A549 (cell line): ENCODE data around the gene MIPOL1. TPM values are rescaled to one million over a fixed set of nuclear protein-coding genes. Genes with fewer than 3 reads are reported as not detected.

Experiments used
- ATAC-seq, 2 experiments: fragments of 200-7000 bp in 1 of 2; fragments of >200 bp in 1 of 2; cut with Nextera tagmentation in 1 of 2; cut with Tn5 transposase in 1 of 2; 3 replicates each; pipeline versions ENCODE4 v1.8.0 to v1.9.1; 2018 to 2020; ENCODE audit warnings: mild to moderate bottlenecking in 1 of 2, moderate library complexity in 1 of 2
- CTCF ChIA-PET: fragments of 300-600 bp; sonication (Branson Sonifier 250); formaldehyde crosslinking; extraction: SDS; loops from one replicate; lab custom pipeline; 2021; ENCODE audit warnings: antibody characterized with exemption, inconsistent platforms; lab: Yijun Ruan, JAX
- POLR2A ChIA-PET: fragments of 350-600 bp; formaldehyde crosslinking; extraction: SDS; loops from one replicate; lab custom pipeline; 2021; ENCODE audit warnings: antibody characterized with exemption, inconsistent platforms; lab: Yijun Ruan, JAX
- DNase-seq, 2 experiments: peaks; one replicate each; pipeline versions ENCODE4 v3.0.0 to v3.0.0-alpha.2; 2011 to 2016; ENCODE audit warnings: low read depth in 1 of 2, low spot score in 1 of 2
- FAIRE-seq: peaks from 2 replicates; lab custom pipeline; 2011; peaks lifted over from hg19 to GRCh38; lab: Jason Lieb, UNC
- H3K27ac ChIP-seq, 2 experiments: fragments of >200 bp; sonication (Bioruptor Twin); formaldehyde crosslinking; 3 replicates each; pipeline ENCODE4 v1.5.1; 2016 to 2017
- H3K4me1 ChIP-seq: fragments of >200 bp; sonication (Bioruptor Twin); formaldehyde crosslinking; 3 replicates; pipeline ENCODE4 v1.6.1; 2016
- H3K4me2 ChIP-seq: fragments of >200 bp; sonication (Bioruptor Twin); formaldehyde crosslinking; 3 replicates; pipeline ENCODE4 v1.6.1; 2016
- H3K4me3 ChIP-seq: fragments of >200 bp; sonication (Bioruptor Twin); formaldehyde crosslinking; 3 replicates; pipeline ENCODE4 v1.5.1; 2016
- H3K9me3 ChIP-seq: fragments of >200 bp; sonication (Bioruptor Twin); formaldehyde crosslinking; 3 replicates; pipeline ENCODE4 v1.6.1; 2016
- BCL3 ChIP-seq: fragments of >200 bp; sonication (Bioruptor Twin); formaldehyde crosslinking; IDR thresholded peaks from 3 replicates; pipeline ENCODE4 v1.6.1; 2016
- CBX2 ChIP-seq: fragments of 200-600 bp; sonication (generic); IDR thresholded peaks from 2 replicates; pipeline ENCODE4 v1.6.1; 2016; ENCODE audit warnings: low read depth, mild to moderate bottlenecking, borderline replicate concordance
- CBX8 ChIP-seq: fragments of 200-600 bp; sonication (generic); IDR thresholded peaks from 2 replicates; pipeline ENCODE4 v1.6.1; 2016
- EHF ChIP-seq: fragments of 250-450 bp; sonication (Bioruptor Pico); IDR thresholded peaks from 2 replicates; pipeline ENCODE4 v1.5.0; 2020; ENCODE audit warnings: mild to moderate bottlenecking
- FOSL2 ChIP-seq, 2 experiments: fragments of 450-650 bp in 1 of 2; fragments of >200 bp in 1 of 2; sonication (Bioruptor Twin) in 1 of 2; formaldehyde crosslinking; IDR thresholded peaks; 2 replicates each; pipeline versions ENCODE4 v1.5.0 to v1.6.1; 2016 to 2020; ENCODE audit warnings: mild to moderate bottlenecking in 1 of 2, moderate library complexity in 1 of 2
- FOXS1 ChIP-seq: fragments of 250-450 bp; sonication (Bioruptor Pico); IDR thresholded peaks from 2 replicates; pipeline ENCODE4 v1.5.0; 2020; ENCODE audit warnings: mild to moderate bottlenecking, moderate library complexity
- HOXB5 ChIP-seq: fragments of 250-450 bp; sonication (Bioruptor Pico); IDR thresholded peaks from 2 replicates; pipeline ENCODE4 v1.5.0; 2020; ENCODE audit warnings: mild to moderate bottlenecking, moderate library complexity
- KDM1A ChIP-seq: fragments of 200-600 bp; sonication (generic); IDR thresholded peaks from 2 replicates; pipeline ENCODE4 v1.6.1; 2016; ENCODE audit warnings: low read depth, mild to moderate bottlenecking
- KDM5A ChIP-seq: fragments of 200-600 bp; sonication (generic); IDR thresholded peaks from 2 replicates; pipeline ENCODE4 v1.6.1; 2016; ENCODE audit warnings: antibody characterized with exemption, mild to moderate bottlenecking
- MAFK ChIP-seq: fragments of 450-650 bp; IDR thresholded peaks from 2 replicates; pipeline ENCODE4 v1.6.1; 2014; ENCODE audit not compliant: partially characterized antibody
- MYC ChIP-seq: IDR thresholded peaks from 2 replicates; pipeline ENCODE4 v1.6.1; 2012; ENCODE audit warnings: mild to moderate bottlenecking, inconsistent platforms, low read length, improper control_type of control experiment, borderline replicate concordance
- NPAS2 ChIP-seq: fragments of 250-450 bp; sonication (Bioruptor Pico); IDR thresholded peaks from 2 replicates; pipeline ENCODE4 v1.8.0; 2022; ENCODE audit warnings: mild to moderate bottlenecking, moderate library complexity, borderline replicate concordance
- PHF8 ChIP-seq: fragments of 200-600 bp; sonication (generic); IDR thresholded peaks from 2 replicates; pipeline ENCODE4 v1.6.1; 2016; ENCODE audit warnings: low read depth, mild to moderate bottlenecking, antibody characterized with exemption, moderate library complexity, borderline replicate concordance
- POLR2A ChIP-seq: IDR thresholded peaks from 2 replicates; pipeline ENCODE4 v1.6.1; 2012; ENCODE audit warnings: mild to moderate bottlenecking, low read length
- POLR2AphosphoS2 ChIP-seq: conservative IDR thresholded peaks from 2 replicates; pipeline ENCODE4 v1.6.1; 2012; ENCODE audit warnings: low read length, improper control_type of control experiment, inconsistent platforms
- RCOR1 ChIP-seq: fragments of 150-350 bp; IDR thresholded peaks from 2 replicates; pipeline ENCODE4 v1.6.1; 2014; ENCODE audit warnings: antibody characterized with exemption, low read length, low read depth
- SMC3 ChIP-seq: fragments of >200 bp; sonication (Bioruptor Twin); formaldehyde crosslinking; IDR thresholded peaks from 3 replicates; pipeline ENCODE4 v1.6.1; 2018; ENCODE audit warnings: inconsistent platforms
- SREBF2 ChIP-seq: fragments of 450-650 bp; IDR thresholded peaks from 2 replicates; pipeline ENCODE4 v1.6.1; 2014; ENCODE audit warnings: mild to moderate bottlenecking, moderate library complexity
- TFCP2L1 ChIP-seq: fragments of 250-450 bp; sonication (Bioruptor Pico); IDR thresholded peaks from 2 replicates; pipeline ENCODE4 v1.5.0; 2021; ENCODE audit warnings: mild to moderate bottlenecking
- ZC3H11A ChIP-seq: fragments of 450-650 bp; IDR thresholded peaks from 2 replicates; pipeline ENCODE4 v1.6.1; 2014; ENCODE audit warnings: antibody characterized with exemption, mild to moderate bottlenecking
- ZFP36 ChIP-seq: fragments of 450-650 bp; IDR thresholded peaks from 2 replicates; pipeline ENCODE4 v1.6.1; 2014; ENCODE audit warnings: borderline replicate concordance; ENCODE audit not compliant: partially characterized antibody
- ZNF302 ChIP-seq: fragments of 250-450 bp; sonication (Bioruptor Pico); IDR thresholded peaks from 2 replicates; pipeline ENCODE4 v1.9.0; 2021; ENCODE audit warnings: inconsistent platforms, mild to moderate bottlenecking, moderate library complexity
- WGBS: methylation state at CpG from one replicate; pipeline ENCODE4 v1.1.6; 2017; ENCODE audit errors: missing lambda C conversion rate; 5-methylcytosine and 5-hydroxymethylcytosine counted together
- polyA plus RNA-seq, 4 experiments: library from polyadenylated mRNA; depleted of rRNA in 3 of 4; stranded (reverse); fragments of >200 nt; fragmentation: RNase III in 1 of 4; extraction: RNeasy Plus Mini Kit Qiagen cat#74134 plus additional on column Dnase treatment in 1 of 4; gene quantifications; 2 replicates in 3 of 4; 3 replicates in 1 of 4; pipeline ENCODE4 v1.2.3, GENCODE V29; 2011 to 2017
- TF ChIP-seq, protein P1 (sequence below): IDR thresholded peaks from 2 replicates; pipeline ENCODE4 v1.6.1; 2012; ENCODE audit warnings: low read depth, borderline replicate concordance
- TF ChIP-seq, protein P2 (sequence below): fragments of >200 bp; sonication (Bioruptor Twin); formaldehyde crosslinking; IDR thresholded peaks from 3 replicates; pipeline ENCODE4 v1.5.1; 2016
- TF ChIP-seq, protein P3 (sequence below): fragments of 450-650 bp; IDR thresholded peaks from 2 replicates; pipeline ENCODE4 v1.6.1; 2014; ENCODE audit warnings: antibody characterized with exemption
- TF ChIP-seq, protein P4 (sequence below): fragments of 150-350 bp; IDR thresholded peaks from 2 replicates; pipeline ENCODE4 v1.6.1; 2014; ENCODE audit warnings: low read depth, mild to moderate bottlenecking, low read length

The MIPOL1 gene
- polyA plus RNA-seq, 2 of the 4 experiments (the other 2 are of a cell fraction) = 5.2 to 13.4 TPM

GRCh38 chr14:37583358-37584210 lies 385.8 kb downstream of the MIPOL1 start:
- peak overlapping the region; percentile 87 to 90 for H3K27ac ChIP-seq
- peaks cover 30% of the 10 kb centered on the region for H3K4me1 ChIP-seq
- WGBS = under 1% methylated on average over 36 of the region's 67 CpGs
- peak overlapping the region; percentile 94 for H3K4me2 ChIP-seq
- no peak for FAIRE-seq
- ChIA-PET CTCF (interaction anchor here (1.3 to 1.6 kb wide), 2 partner anchors 17 to 23 kb away, joined by 3 read pairs; no protein-coding TSS in a partner anchor), POLR2A (no interaction called here)
- DNase-seq = peak in 1 of 2 experiments; percentile 55
- no peaks in the 10 kb centered on the region for H3K9me3 ChIP-seq
- peak; percentile 78 to 82 for ATAC-seq
- H3K4me3 ChIP-seq = peak overlapping the region; percentile 81
- TF ChIP-seq, protein P1, sequence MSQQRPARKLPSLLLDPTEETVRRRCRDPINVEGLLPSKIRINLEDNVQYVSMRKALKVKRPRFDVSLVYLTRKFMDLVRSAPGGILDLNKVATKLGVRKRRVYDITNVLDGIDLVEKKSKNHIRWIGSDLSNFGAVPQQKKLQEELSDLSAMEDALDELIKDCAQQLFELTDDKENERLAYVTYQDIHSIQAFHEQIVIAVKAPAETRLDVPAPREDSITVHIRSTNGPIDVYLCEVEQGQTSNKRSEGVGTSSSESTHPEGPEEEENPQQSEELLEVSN = 0 out of 2 replicates have a peak, but pooled peaks have one; percentile 34
- TF ChIP-seq HOXB5 (CRISPR knock-in tag) (no peak), SMC3 (0 out of 3 replicates have a peak, but pooled peaks have one; percentile 6), ZNF302 (CRISPR knock-in tag) (no peak), POLR2A (peak; percentile 25), EHF (CRISPR knock-in tag) (no peak), BCL3 (peak; percentile 47; the same call in 2 of the 3 replicates), KDM1A (no peak), PHF8 (peak; percentile 56; the same call in 1 of the 2 replicates)
- TF ChIP-seq, protein P2, sequence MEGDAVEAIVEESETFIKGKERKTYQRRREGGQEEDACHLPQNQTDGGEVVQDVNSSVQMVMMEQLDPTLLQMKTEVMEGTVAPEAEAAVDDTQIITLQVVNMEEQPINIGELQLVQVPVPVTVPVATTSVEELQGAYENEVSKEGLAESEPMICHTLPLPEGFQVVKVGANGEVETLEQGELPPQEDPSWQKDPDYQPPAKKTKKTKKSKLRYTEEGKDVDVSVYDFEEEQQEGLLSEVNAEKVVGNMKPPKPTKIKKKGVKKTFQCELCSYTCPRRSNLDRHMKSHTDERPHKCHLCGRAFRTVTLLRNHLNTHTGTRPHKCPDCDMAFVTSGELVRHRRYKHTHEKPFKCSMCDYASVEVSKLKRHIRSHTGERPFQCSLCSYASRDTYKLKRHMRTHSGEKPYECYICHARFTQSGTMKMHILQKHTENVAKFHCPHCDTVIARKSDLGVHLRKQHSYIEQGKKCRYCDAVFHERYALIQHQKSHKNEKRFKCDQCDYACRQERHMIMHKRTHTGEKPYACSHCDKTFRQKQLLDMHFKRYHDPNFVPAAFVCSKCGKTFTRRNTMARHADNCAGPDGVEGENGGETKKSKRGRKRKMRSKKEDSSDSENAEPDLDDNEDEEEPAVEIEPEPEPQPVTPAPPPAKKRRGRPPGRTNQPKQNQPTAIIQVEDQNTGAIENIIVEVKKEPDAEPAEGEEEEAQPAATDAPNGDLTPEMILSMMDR = 0 out of 3 replicates have a peak, but pooled peaks have one; percentile 6

- H3K4me2 ChIP-seq = peak overlapping the region; percentile 94
- H3K4me1 ChIP-seq = peaks cover 33% of the 10 kb centered on the region
- ChIA-PET POLR2A (no interaction called here), CTCF (interaction anchor here (0.6 to 1.6 kb wide), 6 partner anchors 9 to 880 kb away, joined by 3 to 4 read pairs (median 3); partner anchors contain the start of gene FOXA1)
- H3K27ac ChIP-seq = peak overlapping the region; percentile 87 to 90
- TF ChIP-seq MYC (no peak), EHF (CRISPR knock-in tag) (no peak), CBX8 (no peak), NPAS2 (no peak), FOXS1 (CRISPR knock-in tag) (no peak), ZFP36 (no peak), RCOR1 (no peak), FOSL2 (IDR thresholded peaks at IDR 0.05) (no peak), FOSL2 (CRISPR knock-in tag; IDR thresholded peaks at IDR 0.05) (no peak), MAFK (no peak), TFCP2L1 (CRISPR knock-in tag) (no peak), POLR2A (no peak), ZC3H11A (no peak), SREBF2 (no peak), KDM5A (no peak), CBX2 (no peak), POLR2AphosphoS2 (no peak)
- TF ChIP-seq, protein P3, sequence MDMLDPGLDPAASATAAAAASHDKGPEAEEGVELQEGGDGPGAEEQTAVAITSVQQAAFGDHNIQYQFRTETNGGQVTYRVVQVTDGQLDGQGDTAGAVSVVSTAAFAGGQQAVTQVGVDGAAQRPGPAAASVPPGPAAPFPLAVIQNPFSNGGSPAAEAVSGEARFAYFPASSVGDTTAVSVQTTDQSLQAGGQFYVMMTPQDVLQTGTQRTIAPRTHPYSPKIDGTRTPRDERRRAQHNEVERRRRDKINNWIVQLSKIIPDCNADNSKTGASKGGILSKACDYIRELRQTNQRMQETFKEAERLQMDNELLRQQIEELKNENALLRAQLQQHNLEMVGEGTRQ = no peak
- TF ChIP-seq, protein P1 = no peak
- TF ChIP-seq, protein P4, sequence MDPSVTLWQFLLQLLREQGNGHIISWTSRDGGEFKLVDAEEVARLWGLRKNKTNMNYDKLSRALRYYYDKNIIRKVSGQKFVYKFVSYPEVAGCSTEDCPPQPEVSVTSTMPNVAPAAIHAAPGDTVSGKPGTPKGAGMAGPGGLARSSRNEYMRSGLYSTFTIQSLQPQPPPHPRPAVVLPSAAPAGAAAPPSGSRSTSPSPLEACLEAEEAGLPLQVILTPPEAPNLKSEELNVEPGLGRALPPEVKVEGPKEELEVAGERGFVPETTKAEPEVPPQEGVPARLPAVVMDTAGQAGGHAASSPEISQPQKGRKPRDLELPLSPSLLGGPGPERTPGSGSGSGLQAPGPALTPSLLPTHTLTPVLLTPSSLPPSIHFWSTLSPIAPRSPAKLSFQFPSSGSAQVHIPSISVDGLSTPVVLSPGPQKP = no peak
- DNase-seq (no peak), FAIRE-seq (no peak), ATAC-seq (no peak)
- 92% methylated on average over 37 of the region's 62 CpGs for WGBS
- H3K9me3 ChIP-seq = no peaks in the 10 kb centered on the region
- peak overlapping the region; percentile 81 for H3K4me3 ChIP-seq
Measured at GRCh38 chr14:37584211-37585100, 386.7 kb downstream of the MIPOL1 start.
